NK-92 treated with Interleukin-12 subunit alpha and Interleukin-12 subunit beta, amount 100 ng/mL, for 24 hours (cell line): ENCODE measurements around the gene FBH1.
"Not testable (repeated sequence)": the region's sequence is repeated elsewhere in the genome, so short reads cannot be mapped to it uniquely, and the experiment has no call there.

ENCODE experiments used
- DNase-seq: peaks from one replicate; lab custom pipeline; 2025; lab: John Stamatoyannopoulos, UW

The FBH1 gene

GRCh38 chr10:5876181-5876768, 13.8 kb upstream of the FBH1 start:
- DNase-seq = no peak

- DNase-seq = not testable (repeated sequence)
Observed at GRCh38 chr10:5877041-5877440, 13.0 kb upstream of the FBH1 start.

GRCh38 chr10:5882961-5883360, 7.1 kb upstream of the FBH1 start:
- DNase-seq = no peak

- DNase-seq = no peak
Observed at GRCh38 chr10:5885619-5886018, 4.4 kb upstream of the FBH1 start.

GRCh38 chr10:5887029-5887428, 3.0 kb upstream of the FBH1 start:
- DNase-seq = no peak

- no peak for DNase-seq
Observed at GRCh38 chr10:5887641-5888040, 2.4 kb upstream of the FBH1 start.

GRCh38 chr10:5888351-5888750, 1.7 kb upstream of the FBH1 start:
- no peak for DNase-seq

GRCh38 chr10:5888843-5889623, 1.0 kb upstream of the FBH1 start:
- DNase-seq = peak; percentile 27

GRCh38 chr10:5890452-5890915, 441 bp downstream of the FBH1 start:
- DNase-seq = no peak

GRCh38 chr10:5891009-5891408, 966 bp downstream of the FBH1 start:
- no peak for DNase-seq

- DNase-seq = no peak
Observed at GRCh38 chr10:5892007-5892406, 2.0 kb downstream of the FBH1 start.

GRCh38 chr10:5893321-5893720, 3.3 kb downstream of the FBH1 start:
- no peak for DNase-seq

- no peak for DNase-seq
Observed at GRCh38 chr10:5894403-5894802, 4.4 kb downstream of the FBH1 start.

- no peak for DNase-seq
Observed at GRCh38 chr10:5894873-5895272, 4.8 kb downstream of the FBH1 start.

- no peak for DNase-seq
Observed at GRCh38 chr10:5895365-5895764, 5.3 kb downstream of the FBH1 start.

- no peak for DNase-seq
Observed at GRCh38 chr10:5895804-5896203, 5.8 kb downstream of the FBH1 start.

- no peak for DNase-seq
Observed at GRCh38 chr10:5896208-5897052, 6.4 kb downstream of the FBH1 start.

- no peak for DNase-seq
Observed at GRCh38 chr10:5897053-5897340, 7.0 kb downstream of the FBH1 start.

- no peak for DNase-seq
Observed at GRCh38 chr10:5897504-5897903, 7.5 kb downstream of the FBH1 start.

- DNase-seq = no peak
Observed at GRCh38 chr10:5898163-5898562, 8.1 kb downstream of the FBH1 start.

GRCh38 chr10:5900247-5900646, 10.2 kb downstream of the FBH1 start:
- no peak for DNase-seq

GRCh38 chr10:5902511-5903274, 12.7 kb downstream of the FBH1 start:
- no peak for DNase-seq
